Heart left ventricle (tissue), 13 donors: ENCODE results near the gene STX16.

Source experiments
- CTCF ChIP-seq, 12 donors: fragments of 200-600 bp; sonication (generic) in 4 of 12; IDR thresholded peaks; one replicate each; pipeline versions ENCODE4 v1.5.0 to v1.8.0; 2018 to 2022; ENCODE audit warnings: antibody characterized with exemption in 12 of 12, mild to moderate bottlenecking in 5 of 12
- POLR2A ChIP-seq, 2 donors: fragments of 450-650 bp; IDR thresholded peaks; one replicate each; pipeline ENCODE4 v1.6.1; 2017; ENCODE audit warnings: antibody characterized with exemption in 2 of 2, mild to moderate bottlenecking in 2 of 2, moderate library complexity in 2 of 2
- donor health status: ischemic (EF 13 %, LVEDD 7.1; RV severe dilation, severe dysfunction).
- donor health status: DM: no; HTN: yes; CAD: no.
- donor health status: DM: no; HTN: no; CAD: no.
- donor health status: ischemic (EF 25% LVEDD 6.9; RV normal size, moderate dysfunction).
- donor health status: ischemic (EF 25% LVEDD 5.7; RV mildly dilated, moderate dysfunction).
- donor health status: ischemic (EF 35%, LVEDD 5.7; RV mildly dilated, moderate dysfunction).
- donor health status: nonischemic (EF 11% LVEDD 7.7; RV severe dilation, severe dysfunction).
- donor health status: DM: yes; HTN: yes; CAD: no.
- donor health status: PGD.
- donor health status: ischemic (EF 29% LVEDD 5.4; RV normal size, mild dysfunction).
- donor health status: nonischemic (EF 23%, LVEDD 6.1; RV moderate dilation, normal function).

- no peak for TF ChIP-seq CTCF (IDR thresholded peaks at IDR 0.05)
- TF ChIP-seq POLR2A (IDR thresholded peaks at IDR 0.05), result no peak
These were observed 21.0 kb upstream of the STX16 start for GRCh38 chr20:58630063-58630462.
